GM18526 (cell line): ENCODE data around the gene MYO5B.

Experiments used
- POLR2A ChIP-seq: IDR thresholded peaks from 3 replicates; pipeline ENCODE4 v1.6.1; 2011; ENCODE audit not compliant: insufficient read length; ENCODE audit errors: extremely low read depth

MYO5B gene

DNA sequence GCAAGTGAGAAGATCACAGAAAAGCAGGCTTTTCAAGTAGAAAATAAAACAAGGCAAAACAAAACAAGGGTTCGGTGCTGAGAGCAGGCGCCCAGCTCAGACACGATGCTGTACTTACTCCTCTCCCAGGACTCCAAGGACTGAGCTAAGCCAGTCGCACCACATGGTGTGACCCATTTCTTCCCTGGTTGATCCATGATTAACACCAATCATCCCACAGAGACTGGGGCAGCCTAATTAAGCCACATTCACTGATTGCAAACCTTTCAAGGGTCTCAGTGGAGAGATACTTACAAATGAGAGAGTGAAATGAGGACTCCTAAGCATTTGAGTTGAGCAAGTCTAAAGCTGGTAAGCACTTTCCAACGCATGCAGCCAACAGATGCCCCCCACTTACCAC, 155.2 kb downstream of the MYO5B start:
- TF ChIP-seq POLR2A: no peak

DNA sequence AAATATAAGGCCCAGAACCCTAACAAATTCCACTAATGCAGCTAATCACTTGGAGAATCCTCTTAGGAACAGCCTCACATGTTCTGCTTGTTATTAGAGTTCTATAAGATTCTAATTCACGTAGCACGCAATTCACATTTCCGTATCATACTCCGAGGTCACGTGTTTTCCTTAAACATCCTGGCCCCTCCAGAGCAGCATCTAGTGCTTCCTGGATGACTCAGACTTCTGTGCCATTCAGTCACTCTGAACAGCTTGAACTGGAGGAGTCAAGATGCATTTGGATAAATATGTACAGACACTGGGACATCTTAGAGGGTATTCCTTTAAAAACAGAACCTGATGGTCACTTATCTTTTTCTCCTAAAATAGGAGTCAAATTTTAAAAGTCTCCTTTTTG, 156.5 kb downstream of the MYO5B start:
- TF ChIP-seq POLR2A: no peak

GRCh38 chr18:50034029-50034428, 160.9 kb downstream of the MYO5B start:
- TF ChIP-seq POLR2A: no peak

DNA sequence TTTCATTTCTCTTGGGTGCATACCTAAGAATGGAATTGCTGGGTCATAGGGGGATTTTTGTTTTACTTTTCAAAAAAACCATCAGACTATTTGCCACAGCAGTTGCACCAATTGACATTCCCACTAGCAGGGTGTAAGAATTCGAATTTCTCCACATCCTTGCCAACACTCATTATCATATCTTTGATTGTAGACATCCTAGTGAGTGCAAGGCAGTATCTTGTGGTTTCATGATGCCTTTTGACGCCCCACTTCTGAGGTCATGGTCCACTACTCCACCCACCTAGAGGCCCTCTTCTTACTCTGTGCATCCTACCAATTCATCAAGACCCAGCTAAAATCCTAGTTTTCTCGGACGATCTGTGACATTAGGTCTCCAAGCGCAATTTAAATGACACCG, 161.9 kb downstream of the MYO5B start:
- no peak for TF ChIP-seq POLR2A

DNA sequence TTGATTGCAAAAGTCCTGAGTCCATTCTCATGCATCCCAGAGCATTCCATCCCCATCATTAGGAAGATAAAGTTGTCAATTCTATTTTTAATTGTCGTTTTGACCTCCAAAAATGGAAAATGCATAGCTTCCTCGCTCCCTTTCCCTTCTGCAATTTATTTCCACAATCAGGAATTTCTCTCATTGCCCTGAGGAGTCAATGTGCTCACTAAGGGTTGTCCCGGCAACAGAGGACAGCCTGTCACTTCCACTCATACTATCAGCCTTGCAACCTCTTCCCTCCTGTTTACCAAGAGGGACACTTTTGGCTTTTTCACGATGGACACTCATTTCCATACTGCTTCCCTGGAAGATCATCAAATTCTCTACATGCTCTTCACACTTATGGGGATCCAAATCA, 164.8 kb downstream of the MYO5B start:
- no peak for TF ChIP-seq POLR2A

DNA sequence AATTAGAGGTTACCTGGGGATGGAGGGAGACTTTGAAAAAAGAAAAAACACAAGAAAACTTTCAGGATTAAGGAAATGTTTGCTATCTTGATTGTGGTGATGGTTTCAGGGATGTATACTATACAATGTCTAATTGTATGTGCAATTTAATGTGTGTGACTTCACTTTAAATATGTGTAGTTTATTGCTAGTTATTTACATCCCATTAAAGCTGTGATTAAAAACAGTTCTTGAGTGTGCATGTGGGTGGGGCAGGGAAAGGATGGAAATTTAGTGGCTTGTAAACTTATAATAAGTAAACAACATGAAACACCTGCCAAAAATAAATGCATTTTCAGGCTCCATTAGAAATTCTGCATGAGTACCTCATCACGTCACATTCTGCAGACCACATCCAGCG, 167.0 kb downstream of the MYO5B start:
- no peak for TF ChIP-seq POLR2A

GRCh38 chr18:50024466-50024865, 170.5 kb downstream of the MYO5B start:
- TF ChIP-seq POLR2A: no peak

GRCh38 chr18:50022985-50023384, 172.0 kb downstream of the MYO5B start:
- no peak for TF ChIP-seq POLR2A

DNA sequence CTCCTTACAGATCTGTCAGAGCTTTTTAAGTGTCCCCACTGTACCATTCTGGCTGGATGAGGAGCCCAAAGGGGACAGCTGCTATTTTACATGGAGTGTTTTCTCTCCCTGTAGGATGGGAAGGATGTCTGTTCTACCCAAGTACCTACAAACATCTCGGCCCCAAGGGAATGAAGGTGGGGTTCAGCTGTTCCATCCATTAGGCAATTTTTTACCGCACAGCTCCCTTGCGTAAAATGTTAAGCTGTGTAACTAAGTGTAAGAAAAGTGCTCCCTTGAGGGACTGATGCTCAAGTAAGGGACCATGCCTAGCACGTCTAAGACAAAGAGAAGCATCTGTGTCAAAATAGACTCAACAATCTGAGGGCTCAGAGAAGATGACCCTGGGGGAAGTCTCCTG, 180.3 kb downstream of the MYO5B start:
- no peak for TF ChIP-seq POLR2A

DNA sequence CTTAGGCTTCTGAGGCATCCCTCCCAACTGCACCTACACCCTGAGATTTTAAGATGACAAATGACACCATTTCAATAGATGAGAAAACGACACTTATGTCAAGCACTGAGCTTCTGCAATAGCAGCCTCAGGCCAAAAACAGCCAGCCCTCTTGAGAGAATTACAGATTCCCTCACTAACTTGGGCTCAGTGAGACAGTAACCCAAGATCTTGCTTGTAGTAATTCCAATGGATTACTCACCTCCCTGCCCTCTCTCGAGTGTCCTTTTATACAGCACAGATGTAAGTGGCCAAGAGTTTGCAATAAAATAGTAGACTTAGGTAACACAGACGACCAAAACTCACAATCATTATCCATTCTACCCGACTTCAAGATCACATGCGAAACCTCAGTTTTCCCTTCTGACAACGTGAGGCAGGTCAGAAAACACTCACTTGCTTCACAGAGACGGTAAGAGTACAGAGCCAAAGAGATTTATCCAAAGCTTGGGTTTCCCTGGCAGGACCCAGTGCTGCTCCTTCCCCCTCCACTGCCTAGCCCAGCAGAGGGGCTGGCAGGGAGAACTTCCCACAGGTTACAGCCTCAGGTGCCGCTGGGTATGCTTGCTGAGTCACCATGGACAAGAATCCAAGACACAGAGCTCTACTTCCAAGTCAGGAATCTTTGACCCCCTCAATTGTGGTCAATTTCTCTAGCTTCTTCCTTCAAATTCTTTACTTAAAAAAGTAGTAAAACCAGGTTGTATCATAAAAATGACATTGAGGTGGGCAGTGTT, 181.4 kb downstream of the MYO5B start:
- TF ChIP-seq POLR2A: no peak

- TF ChIP-seq POLR2A: no peak
These were observed 183.0 kb downstream of the MYO5B start for GRCh38 chr18:50011813-50012435.

DNA sequence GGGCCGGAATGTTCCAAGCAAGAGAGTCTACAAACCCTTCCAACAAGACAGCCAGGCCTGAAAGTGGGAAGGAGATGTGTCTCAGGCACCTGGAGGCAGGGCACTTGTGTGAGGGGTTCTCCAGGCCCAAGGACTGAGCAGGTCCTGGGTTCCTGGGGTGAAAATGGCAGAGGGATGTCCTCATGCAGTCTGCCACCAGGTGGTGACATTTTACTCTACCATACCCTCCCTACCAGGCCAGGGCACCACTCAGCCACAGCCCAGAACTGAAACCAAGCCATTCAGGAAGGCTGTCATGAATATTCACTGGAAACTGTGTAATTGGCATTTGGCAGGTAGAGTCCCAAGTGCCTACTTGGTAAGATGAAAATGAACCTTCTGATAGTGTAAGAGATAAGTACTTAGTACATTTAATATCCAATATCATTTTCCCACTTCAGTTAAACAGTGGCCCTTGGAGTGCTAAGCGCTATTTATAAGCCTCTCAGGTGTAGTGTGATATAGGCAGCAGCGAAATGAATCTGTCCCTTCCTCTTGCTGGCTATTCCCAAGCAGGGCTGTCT, 185.1 kb downstream of the MYO5B start:
- TF ChIP-seq POLR2A: no peak

GRCh38 chr18:50008306-50008705, 186.6 kb downstream of the MYO5B start:
- TF ChIP-seq POLR2A: no peak

DNA sequence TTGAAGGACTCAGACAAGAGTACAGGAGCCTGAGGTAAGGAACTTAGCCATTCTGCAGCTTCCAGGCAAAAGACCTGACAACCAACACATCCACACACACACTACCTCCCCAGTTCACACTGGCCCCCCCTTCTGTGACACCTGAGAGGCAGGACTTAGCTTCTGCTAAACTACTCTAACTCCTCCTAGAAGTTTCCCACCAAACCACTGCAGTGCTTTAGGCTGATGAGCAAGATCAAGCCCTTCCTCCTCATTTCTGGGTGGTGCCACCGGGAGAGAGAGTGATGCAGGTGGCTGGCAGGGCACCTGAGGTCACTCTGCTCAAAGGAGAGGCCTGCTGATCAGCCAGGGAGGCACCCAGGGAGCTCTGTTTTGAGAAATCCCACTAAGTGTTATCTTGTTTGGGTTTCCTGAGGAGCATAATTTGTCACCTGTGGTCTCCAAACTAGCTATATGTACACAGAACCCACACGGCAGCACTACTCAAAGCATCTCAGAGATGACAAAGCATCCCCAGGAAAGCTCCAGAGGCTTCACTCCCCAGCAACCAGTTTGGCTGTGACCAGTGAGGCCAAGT, 188.4 kb downstream of the MYO5B start:
- no peak for TF ChIP-seq POLR2A

DNA sequence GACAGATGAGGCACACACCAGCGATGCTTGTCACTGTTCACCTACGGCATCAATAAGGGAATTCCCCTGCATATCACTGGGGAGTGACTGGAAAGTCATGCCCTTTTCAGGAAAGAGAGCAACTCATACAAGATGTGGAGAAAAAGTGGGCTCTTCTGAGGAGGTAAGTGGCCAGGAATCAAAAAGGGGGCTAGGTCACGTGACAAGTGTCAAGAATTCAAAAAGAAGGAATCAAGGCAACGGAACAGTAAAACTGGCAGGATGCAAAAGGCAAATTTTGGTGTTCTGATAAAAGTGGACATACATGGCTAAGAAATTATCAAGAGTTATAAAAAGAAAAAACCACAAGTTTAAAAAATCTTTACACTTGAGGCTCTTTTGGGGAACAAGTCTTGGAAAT, 190.9 kb downstream of the MYO5B start:
- TF ChIP-seq POLR2A: no peak

GRCh38 chr18:50002781-50003180, 192.2 kb downstream of the MYO5B start:
- no peak for TF ChIP-seq POLR2A

DNA sequence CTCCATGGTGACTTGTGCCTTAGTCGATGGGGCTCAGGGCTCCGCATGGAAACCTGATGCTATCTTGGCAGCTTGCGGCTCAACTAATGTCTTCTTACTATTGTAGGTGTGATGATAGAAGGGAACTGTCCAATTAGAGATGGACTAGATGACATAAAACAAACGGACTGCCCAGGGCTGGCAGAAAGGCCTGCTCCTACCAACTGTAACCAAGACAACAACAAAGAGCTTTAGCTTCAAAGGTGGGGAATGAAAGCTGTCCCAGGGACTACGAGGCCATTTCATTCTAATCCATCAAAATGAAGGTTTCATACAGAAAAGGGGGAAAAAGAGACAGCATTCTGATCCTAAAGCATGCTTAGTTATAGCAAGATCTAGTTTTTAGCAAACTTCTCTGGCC, 194.7 kb downstream of the MYO5B start:
- no peak for TF ChIP-seq POLR2A

DNA sequence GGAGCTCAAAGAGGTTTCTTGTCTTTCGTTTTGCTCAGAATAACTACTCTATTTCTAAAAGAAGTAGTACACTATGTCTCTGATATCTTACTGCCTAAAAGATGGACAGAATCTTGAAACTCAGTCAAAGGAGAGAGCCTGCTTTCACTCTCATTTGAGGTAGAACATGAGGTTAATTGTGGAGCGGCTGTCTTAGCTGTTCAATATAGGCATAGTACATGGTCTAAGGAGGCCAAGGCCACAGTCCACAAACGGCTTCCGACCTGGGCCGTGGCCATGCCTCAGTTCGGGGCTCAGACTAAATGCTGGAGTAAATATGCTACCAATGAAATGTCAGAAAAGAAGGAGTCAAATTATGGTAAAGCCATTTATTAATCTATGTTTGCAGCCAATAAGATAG, 195.8 kb downstream of the MYO5B start:
- TF ChIP-seq POLR2A: no peak
